Activated CD4-positive, alpha-beta T cell treated with anti-CD3 and anti-CD28 coated beads, Interleukin-2, amount 10 ng/mL, durations not matched to agents 24 days and 14 days (primary cell): ENCODE measurements around the gene IL12RB1. TPM values are rescaled to one million over a fixed set of nuclear protein-coding genes. Genes with fewer than 3 reads are reported as not detected.
"Not testable (repeated sequence)": the region's sequence is repeated elsewhere in the genome, so short reads cannot be mapped to it uniquely, and the experiment has no call there.

Source experiments
- DNase-seq: peaks from one replicate; pipeline ENCODE4 v3.0.0; 2022
- H3K27ac Mint-ChIP-seq: one replicate; pipeline ENCODE4 v1.8.0; 2022; ENCODE audit warnings: mild to moderate bottlenecking, mixed read lengths
- H3K27me3 Mint-ChIP-seq: one replicate; pipeline ENCODE4 v1.8.0; 2022; ENCODE audit warnings: mixed read lengths
- H3K36me3 Mint-ChIP-seq: one replicate; pipeline ENCODE4 v1.8.0; 2022; ENCODE audit warnings: low read depth, mild to moderate bottlenecking, mixed read lengths
- H3K4me1 Mint-ChIP-seq: one replicate; pipeline ENCODE4 v1.8.0; 2021; ENCODE audit warnings: mixed read lengths
- H3K4me3 Mint-ChIP-seq: one replicate; pipeline ENCODE4 v1.8.0; 2022; ENCODE audit warnings: mild to moderate bottlenecking, moderate library complexity, mixed read lengths
- H3K9me3 Mint-ChIP-seq: one replicate; pipeline ENCODE4 v1.8.0; 2021; ENCODE audit warnings: mixed read lengths
- intact Hi-C: fragments of 100-400 bp; cut with micrococcal nuclease; formaldehyde crosslinking; loops from one replicate; pipeline ENCODE4 v1.15.1; 2023
- total RNA-seq: library from RNA; stranded (reverse); gene quantifications from 2 replicates; pipeline ENCODE4 v1.2.3, GENCODE V29; 2022

IL12RB1 gene
- total RNA-seq, 1 donor from 2014 or later = 38.8 TPM

- intact Hi-C loops, H3K4me3 Mint-ChIP-seq, H3K27me3 Mint-ChIP-seq, H3K27ac Mint-ChIP-seq, H3K36me3 Mint-ChIP-seq, DNase-seq, H3K9me3 Mint-ChIP-seq: not testable (repeated sequence)
- H3K4me1 Mint-ChIP-seq = peaks cover 18% of the 10 kb centered on the region
Measured at GRCh38 chr19:18105259-18105658, 18.5 kb upstream of the IL12RB1 start.

- DNase-seq = no peak
- H3K27ac Mint-ChIP-seq = peak overlapping the region; percentile 58
- no peaks in the 10 kb centered on the region for H3K9me3 Mint-ChIP-seq
- H3K4me3 Mint-ChIP-seq = peak overlapping the region; percentile 79
- peaks cover under 1% of the 10 kb centered on the region for H3K27me3 Mint-ChIP-seq
- peaks cover 19% of the 10 kb centered on the region for H3K4me1 Mint-ChIP-seq
- intact Hi-C loops = no loop called here
- H3K36me3 Mint-ChIP-seq = peaks cover 4% of the 10 kb centered on the region
Measured at GRCh38 chr19:18104793-18105131, 18.0 kb upstream of the IL12RB1 start.

DNA sequence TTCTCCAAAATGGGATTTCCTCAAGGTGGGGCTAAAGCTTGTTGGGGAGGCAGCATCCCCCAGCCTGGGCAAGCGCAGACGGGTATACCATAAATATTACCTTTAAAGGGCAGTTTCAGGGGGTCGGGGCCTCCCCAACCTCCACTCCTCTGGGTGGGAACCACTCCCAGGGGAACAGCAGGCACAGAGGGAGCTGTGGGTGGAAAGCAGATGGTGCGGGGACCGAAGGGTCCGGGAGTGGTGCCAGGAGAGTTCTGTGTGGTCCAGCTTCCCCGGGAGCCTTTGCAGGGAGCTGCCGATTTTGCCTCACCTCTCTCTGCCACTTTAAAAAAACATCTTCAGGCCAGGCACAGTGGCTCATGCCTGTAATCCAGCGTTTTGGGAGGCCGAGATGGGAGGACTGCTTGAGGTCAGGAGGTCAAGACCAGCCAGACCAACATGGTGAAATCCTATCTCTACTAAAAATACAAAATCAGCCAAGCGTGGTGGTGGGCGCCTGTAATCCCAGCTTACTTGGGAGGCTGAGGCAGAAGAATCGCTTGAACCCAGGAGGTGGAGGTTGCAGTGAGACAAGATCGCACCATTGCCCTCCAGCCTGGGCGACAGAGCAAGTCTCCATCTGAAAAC is 16.3 kb upstream of the IL12RB1 start:
- intact Hi-C loops = no loop called here
- no peak overlapping the region for H3K4me3 Mint-ChIP-seq

DNA sequence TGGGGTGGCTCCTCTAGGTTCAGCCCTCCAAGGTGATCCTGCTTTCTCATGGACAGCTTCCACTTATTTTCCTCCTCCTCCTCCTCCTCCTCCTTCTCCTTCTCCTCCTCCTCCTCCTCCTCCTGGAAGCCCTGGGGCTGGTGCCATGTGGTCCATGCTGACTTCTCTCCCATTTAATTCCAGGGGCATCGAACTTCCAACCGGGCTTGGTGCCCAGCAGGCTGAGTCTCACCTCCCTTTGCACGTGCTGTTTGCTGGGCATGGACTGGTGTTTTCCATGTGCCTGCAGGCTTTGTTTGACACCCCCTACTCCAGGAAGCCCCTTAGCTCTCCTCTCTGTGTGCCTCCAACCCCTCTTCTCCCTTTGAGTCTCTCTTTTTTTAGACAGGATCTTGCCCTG is 14.5 kb upstream of the IL12RB1 start:
- peaks cover 3% of the 10 kb centered on the region for H3K27me3 Mint-ChIP-seq
- no peak overlapping the region for H3K4me3 Mint-ChIP-seq
- DNase-seq = no peak
- H3K9me3 Mint-ChIP-seq = no peaks in the 10 kb centered on the region
- intact Hi-C loops = no loop called here
- H3K4me1 Mint-ChIP-seq = peaks cover 29% of the 10 kb centered on the region
- H3K36me3 Mint-ChIP-seq = peaks cover 2% of the 10 kb centered on the region
- no peak overlapping the region for H3K27ac Mint-ChIP-seq

More for the DNA sequence above, 16.3 kb upstream of the IL12RB1 start:
- Mint-ChIP-seq H3K4me1 (peaks cover 25% of the 10 kb centered on the region), H3K27ac (no peak overlapping the region), H3K36me3 (peaks cover 4% of the 10 kb centered on the region), H3K9me3 (no peaks in the 10 kb centered on the region), H3K27me3 (peaks cover 3% of the 10 kb centered on the region)
- DNase-seq = no peak

GRCh38 chr19:18100710-18101109 is 14.0 kb upstream of the IL12RB1 start:
- Mint-ChIP-seq H3K4me3 (no peak overlapping the region), H3K27ac (no peak overlapping the region), H3K9me3 (no peaks in the 10 kb centered on the region), H3K36me3 (peaks cover 2% of the 10 kb centered on the region), H3K27me3 (peaks cover 3% of the 10 kb centered on the region), H3K4me1 (peaks cover 29% of the 10 kb centered on the region)
- intact Hi-C loops = no loop called here
- DNase-seq = no peak

GRCh38 chr19:18099623-18099995 is 12.9 kb upstream of the IL12RB1 start:
- Mint-ChIP-seq H3K4me1 (peaks cover 27% of the 10 kb centered on the region), H3K27me3 (peaks cover 3% of the 10 kb centered on the region), H3K9me3 (no peaks in the 10 kb centered on the region), H3K27ac (peak overlapping the region; percentile 43), H3K36me3 (peaks cover 2% of the 10 kb centered on the region), H3K4me3 (peak overlapping the region; percentile 83)
- no peak for DNase-seq
- intact Hi-C loops = no loop called here

DNA sequence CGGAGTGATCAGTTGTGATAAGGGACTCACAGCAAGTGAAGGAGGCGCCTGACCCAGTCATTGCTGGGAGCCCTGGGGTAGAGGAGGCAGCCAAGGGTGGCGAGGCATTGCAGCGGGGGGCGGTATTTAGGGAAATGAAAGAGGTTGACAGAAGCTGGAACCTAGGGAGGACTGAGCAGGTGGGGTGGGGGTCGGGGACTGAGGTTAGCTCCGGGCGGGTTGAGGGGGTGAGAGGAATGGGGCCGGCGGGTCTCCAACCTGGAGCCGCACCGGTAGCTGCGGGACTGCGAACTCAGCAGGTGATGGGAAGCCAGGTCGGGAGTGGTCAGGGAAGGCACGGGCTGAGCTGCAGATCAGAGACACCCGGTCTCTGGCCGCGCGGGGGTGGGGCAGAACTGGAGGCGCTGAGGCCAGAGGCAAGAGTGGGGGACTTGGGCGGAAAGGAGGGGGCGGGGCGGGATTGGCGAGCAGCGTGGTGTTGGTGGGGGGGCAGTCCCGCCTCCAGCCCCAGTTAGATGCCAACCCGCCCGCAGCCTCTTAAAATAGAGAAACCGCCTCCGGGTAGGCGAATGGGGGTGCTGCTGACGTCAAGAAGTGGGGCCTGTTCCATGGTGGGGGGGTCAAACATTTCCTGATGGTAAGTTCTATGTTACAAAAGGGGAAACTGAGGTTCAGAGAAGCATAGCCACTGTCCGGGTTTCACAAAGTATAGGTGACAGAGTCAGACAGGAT is 12.3 kb upstream of the IL12RB1 start:
- Mint-ChIP-seq H3K9me3 (no peaks in the 10 kb centered on the region), H3K36me3 (peaks cover 2% of the 10 kb centered on the region), H3K27ac (peak overlapping the region; percentile 43), H3K27me3 (peaks cover 3% of the 10 kb centered on the region), H3K4me3 (peak overlapping the region; percentile 83), H3K4me1 (peaks cover 23% of the 10 kb centered on the region)
- peak; percentile 72 for DNase-seq
- intact Hi-C loops = no loop called here

DNA sequence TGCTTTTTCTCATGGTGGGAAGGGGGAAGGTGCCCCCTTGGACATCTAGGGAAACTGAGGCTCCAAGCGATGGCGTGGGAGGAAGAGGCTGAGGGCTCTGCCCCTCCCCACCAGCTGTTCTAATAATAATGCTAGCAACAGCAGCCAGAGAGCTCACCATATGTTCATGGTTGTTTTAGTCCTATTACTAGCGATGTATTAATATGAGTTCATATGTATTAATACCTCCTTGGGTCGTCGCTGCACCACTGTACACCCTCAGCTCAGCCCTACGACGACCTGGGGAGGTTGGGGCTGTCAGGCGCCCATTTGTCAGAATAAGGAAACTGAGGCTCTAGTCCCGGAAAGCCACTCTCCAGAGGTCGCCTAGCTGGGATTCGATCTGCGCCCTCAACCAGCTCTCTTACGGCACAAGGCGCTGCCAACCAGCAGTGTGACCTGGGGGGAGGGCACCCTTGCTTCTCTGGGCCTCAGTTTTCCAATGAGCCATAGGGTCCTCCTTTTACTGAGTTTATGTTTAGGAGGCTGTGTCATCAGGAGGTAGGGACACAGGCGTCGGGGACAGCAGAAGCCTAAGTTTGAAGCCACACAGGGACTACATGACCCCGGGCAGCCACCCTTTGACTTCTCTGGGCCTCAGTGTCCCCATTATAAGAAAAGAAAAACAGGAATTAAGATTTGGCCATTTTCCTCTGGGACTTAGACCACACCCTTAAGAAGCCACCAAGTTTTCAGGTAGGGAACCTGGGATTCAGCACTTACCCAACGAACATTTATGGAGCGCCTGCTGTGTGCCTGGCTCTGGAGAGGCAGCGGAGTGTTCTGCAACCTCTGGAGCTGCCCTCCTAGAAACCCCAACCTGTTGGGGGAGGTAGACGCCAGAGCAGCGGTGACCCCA is 11.5 kb upstream of the IL12RB1 start:
- H3K36me3 Mint-ChIP-seq = peaks cover 2% of the 10 kb centered on the region
- no peak for DNase-seq
- no peaks in the 10 kb centered on the region for H3K9me3 Mint-ChIP-seq
- H3K27ac Mint-ChIP-seq = no peak overlapping the region
- peak overlapping the region; percentile 83 for H3K4me3 Mint-ChIP-seq
- H3K27me3 Mint-ChIP-seq = peaks cover 3% of the 10 kb centered on the region
- peaks cover 23% of the 10 kb centered on the region for H3K4me1 Mint-ChIP-seq
- intact Hi-C loops = no loop called here

- peak; percentile 98 for DNase-seq
- Mint-ChIP-seq H3K4me3 (peak within 1 kb of the TSS; percentile 83), H3K27me3 (peaks cover 3% of the 10 kb centered on the region), H3K36me3 (peaks cover 2% of the 10 kb centered on the region), H3K4me1 (peaks cover 25% of the 10 kb centered on the region), H3K27ac (no peak within 1 kb of the TSS), H3K9me3 (no peaks in the 10 kb centered on the region)
- intact Hi-C loops = no loop called here
Measured at GRCh38 chr19:18097217-18097992, 10.7 kb upstream of the IL12RB1 start, which contains the start of gene MAST3. TSS of gene MAST3 (plus strand) at chr19:18097778. CDS start at chr19:18097793, 15 bp downstream.

- H3K4me3 Mint-ChIP-seq = no peak overlapping the region
- no peak overlapping the region for H3K27ac Mint-ChIP-seq
- H3K27me3 Mint-ChIP-seq = peaks cover 3% of the 10 kb centered on the region
- peaks cover 28% of the 10 kb centered on the region for H3K4me1 Mint-ChIP-seq
- DNase-seq = no peak
- intact Hi-C loops = no loop called here
- H3K36me3 Mint-ChIP-seq = no peaks in the 10 kb centered on the region
- no peaks in the 10 kb centered on the region for H3K9me3 Mint-ChIP-seq
Measured at GRCh38 chr19:18096258-18096657, 9.5 kb upstream of the IL12RB1 start.

DNA sequence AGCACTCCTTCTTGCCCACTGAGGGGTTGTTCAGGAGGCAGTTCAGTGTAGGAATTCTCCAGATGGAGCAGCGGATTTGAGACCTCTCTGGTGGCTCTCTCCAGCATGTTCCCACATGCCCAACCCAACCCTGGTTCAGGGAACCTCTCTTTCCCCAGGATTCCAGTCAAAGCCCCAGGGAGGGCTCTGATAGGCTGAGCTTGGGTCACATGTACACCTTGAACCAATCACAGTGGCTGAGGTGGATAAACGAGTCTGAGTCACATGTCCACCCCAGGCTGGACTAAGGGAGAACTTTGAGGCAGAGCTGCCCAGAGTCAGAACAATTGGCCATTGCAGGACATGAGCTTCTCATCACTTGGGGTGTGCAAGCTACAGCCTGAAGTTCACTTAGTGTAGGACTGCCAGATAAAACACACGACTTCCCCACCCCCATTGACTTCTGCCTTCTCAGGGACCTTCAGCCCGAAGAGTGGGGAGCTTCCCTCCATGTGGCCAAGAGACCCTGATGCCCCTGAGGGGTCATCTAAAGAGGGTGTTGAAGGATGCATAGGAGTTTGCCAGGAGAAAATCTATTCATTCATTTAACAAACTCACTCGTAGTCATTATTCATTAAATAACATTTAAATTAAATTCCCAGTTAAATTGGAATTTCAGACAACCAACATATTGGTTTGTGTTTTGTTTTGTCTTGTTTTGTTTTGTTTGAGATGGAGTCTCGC is 6.9 kb upstream of the IL12RB1 start:
- Mint-ChIP-seq H3K4me3 (no peak overlapping the region), H3K4me1 (peaks cover 41% of the 10 kb centered on the region), H3K36me3 (no peaks in the 10 kb centered on the region), H3K27me3 (no peaks in the 10 kb centered on the region), H3K27ac (no peak overlapping the region), H3K9me3 (no peaks in the 10 kb centered on the region)
- intact Hi-C loops = loop anchor here (5.0 kb wide), 1 partner anchor 46 kb away; no protein-coding TSS in a partner anchor
- DNase-seq = no peak

- no peaks in the 10 kb centered on the region for H3K9me3 Mint-ChIP-seq
- peaks cover 3% of the 10 kb centered on the region for H3K36me3 Mint-ChIP-seq
- DNase-seq = peak; percentile 93
- H3K27ac Mint-ChIP-seq = peak overlapping the region; percentile 91
- peaks cover 49% of the 10 kb centered on the region for H3K4me1 Mint-ChIP-seq
- intact Hi-C loops = loop anchor here (2.0 to 5.0 kb wide), 2 partner anchors 44 to 62 kb away; partner anchors contain the start of gene PIK3R2
- peak overlapping the region; percentile 61 for H3K4me3 Mint-ChIP-seq
- no peaks in the 10 kb centered on the region for H3K27me3 Mint-ChIP-seq
Measured at GRCh38 chr19:18091217-18091608, 4.5 kb upstream of the IL12RB1 start.
